SW480 (cell line): ENCODE results near the gene PTPRD.

Experiments
- DNase-seq: peaks from one replicate; pipeline ENCODE4 v3.0.0-alpha.2; 2016; ENCODE audit warnings: low spot score

PTPRD gene

DNA sequence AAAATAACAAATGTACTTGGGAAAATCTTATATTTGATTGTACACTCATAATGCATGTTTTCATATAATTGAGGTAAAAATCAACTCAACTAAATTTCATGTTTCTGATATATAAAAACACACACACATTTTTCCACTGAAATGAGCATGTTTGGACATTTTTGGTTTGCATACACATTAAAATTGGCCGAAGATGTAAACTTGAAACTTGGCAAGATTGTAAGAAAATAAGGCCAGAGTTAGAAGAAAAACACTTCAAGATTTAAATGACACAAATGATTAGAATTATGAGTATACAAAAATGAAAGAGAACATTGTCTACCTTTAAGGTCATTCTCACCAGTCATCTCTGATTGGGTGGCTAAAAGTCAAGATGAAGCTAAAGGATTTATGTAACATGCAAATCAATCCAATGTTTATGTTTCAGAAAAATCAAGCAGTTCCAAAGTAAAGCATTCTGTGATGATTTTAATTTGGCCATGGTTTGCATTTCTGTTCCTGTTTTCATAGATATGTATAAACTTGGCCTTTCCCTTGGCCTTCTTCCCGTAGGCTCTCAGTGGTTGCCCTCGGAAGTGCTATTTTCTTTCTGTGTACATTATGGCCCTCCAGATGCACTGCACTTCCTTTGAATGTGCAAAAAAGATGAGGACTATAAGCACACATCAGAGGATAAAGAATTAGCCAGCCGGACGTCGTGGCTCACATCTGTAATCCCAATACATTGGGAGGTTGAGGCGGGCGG is 1707.9 kb downstream of the PTPRD start:
- no peak for DNase-seq

DNA sequence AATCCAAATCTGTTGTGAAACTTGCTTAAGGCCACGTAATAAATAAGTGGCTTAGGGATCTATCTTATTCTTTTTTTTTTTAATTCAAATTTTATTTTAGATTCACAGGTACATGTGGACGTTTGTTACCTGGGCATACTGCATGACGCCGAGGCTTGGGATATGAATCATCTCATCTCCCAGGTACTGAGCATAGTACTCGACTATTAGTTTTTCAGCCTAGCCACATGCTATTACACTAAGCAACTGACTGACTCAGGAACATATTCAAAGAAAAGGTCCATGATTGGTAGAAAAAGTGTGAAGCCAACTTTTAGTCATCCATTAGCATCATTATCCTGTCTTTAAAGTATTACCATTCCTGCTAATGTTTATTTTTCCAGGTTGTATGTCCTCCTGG is 1709.7 kb downstream of the PTPRD start:
- DNase-seq: no peak

DNA sequence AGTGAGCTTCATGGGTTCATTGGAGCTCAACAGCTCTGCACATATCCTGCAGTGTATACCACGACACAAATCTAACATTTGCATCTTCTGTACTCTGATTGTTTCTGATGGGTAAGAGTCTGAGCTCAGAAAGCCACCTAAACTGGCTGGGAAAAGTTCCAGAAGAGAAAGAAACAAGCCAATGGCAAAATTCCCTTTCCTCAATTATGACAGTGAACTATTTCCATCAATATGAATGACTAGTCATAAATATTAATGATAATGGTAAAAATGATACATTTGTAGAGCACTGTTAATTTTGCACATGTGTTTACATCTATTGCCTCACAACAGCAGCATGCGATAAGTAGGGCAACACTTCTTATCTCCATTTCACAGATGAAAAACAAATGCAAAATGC is 1711.7 kb downstream of the PTPRD start:
- no peak for DNase-seq

DNA sequence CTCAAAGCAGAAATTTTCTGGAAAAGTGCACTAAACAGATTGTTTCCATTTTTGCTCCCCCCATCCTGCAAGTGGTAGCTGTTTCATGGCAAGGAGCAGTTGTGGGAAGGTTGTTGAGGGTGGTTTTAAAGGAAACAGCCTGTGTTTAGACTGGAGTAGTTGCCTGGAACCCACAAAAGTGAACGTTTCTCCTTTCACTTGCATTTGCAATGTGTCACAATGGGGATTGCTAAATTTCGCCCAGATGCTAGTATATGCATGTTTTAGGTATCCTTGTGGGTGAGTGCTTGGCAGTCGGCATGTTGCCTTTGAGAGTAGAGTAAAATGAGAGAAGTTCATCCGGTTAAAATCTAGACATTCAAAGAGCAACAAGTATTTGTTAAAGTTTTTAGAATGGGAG is 1713.3 kb downstream of the PTPRD start:
- no peak for DNase-seq

DNA sequence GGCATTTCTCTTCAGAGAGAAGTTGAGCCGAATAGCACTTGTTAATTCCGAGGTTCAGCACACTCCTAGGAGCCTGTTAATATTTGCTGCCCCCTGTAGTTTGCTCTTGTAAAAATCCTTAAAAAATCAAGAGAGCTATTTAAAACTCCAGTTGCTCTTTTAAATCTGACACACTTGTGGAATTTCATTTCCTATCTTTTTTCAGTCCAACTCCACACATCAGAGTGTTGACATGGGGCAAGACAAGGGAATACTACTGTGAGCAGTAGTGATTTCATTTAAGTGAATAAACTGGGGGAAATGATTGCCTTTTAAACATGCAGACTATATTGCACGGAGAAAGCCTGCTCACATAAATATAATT is 1717.0 kb downstream of the PTPRD start:
- peak; percentile 2 for DNase-seq

DNA sequence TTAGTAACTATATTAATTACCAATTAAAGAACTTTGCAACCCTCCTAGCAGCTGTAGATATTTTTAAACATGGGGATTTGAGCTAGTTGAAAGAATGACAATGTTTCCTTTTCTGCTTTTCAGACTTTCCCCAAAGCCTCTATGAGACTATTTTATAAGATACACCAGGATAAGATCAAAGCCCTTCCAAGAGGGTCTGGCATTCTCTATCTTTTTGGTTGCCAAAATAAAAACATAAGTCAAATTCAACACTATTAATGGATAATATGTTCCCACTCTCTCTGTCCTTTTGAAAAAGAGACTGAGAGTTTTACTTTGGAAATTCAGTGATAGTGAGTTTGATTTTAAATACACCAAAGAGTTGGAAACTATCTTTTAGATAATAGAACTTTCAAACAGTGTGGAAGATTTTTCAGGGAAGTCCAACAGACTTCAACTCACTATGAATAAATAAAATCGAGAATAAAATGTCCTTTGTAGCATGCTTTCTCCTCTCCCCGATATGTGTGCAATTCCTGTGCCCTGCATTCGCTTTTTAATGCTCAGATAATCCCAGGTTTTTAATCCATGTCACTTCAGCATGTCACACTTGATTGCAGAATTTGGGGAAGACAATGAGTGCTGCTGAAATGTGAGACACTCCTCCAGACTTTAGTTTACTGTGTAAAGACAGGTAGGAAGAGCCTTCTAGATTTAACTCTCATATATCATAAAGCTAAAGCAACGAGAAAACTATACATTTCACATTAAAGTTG is 1717.5 kb downstream of the PTPRD start:
- DNase-seq: no peak

DNA sequence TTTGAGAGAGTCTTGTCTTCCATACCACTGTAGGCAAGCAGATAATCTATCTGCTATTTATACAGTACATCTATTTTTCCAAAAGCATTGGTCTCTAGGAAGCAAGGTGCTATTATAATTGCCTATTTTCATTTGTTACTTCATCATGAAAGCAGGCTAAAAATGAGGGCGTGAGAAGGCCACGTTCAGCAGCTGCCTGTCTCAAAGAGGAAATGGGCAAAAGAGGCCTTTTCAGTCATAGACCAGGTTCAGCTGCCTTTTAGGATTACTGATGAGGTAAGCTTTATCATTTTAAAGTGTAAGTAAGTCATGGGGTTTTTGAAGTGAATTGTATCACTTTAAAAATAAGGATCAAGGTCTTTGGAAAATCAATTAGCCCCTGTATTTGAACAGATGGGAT is 1722.1 kb downstream of the PTPRD start:
- DNase-seq: no peak

DNA sequence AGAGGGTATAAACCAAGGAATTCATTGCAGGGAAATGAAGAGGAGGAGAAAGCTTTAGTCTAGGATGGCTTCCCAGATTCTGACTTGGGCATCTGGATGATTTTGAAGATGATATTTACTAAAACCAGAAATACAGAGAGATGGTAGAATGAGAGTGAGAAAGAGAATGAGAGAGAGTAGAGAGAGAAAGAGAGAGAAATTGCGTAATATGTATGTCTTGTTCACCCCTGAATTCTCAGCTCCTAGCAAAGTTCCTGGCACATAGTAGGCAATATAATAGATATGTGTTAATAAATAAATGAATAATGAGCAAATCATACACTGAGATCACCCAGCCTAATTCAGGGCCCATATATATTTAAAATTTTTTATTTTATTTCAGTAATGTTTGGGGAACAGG is 1723.7 kb downstream of the PTPRD start:
- DNase-seq: no peak

DNA sequence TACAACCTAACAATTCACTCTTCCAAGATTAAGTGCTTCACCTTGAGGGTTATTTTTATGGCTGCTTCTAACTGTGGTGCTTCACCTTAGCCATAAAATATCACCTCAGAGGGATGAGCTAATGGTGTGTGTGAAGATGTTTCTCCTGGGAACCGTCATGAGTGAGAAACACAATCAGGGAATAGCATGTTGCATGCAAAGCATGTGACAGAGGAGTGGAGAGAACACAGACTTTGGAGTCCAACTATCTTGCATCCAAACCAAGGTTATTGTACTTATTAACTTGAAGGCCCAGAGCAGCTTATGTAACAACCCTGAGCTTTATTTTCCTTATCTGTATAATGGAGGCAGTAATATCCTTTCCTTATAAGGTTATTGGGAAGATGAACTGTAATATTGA is 1724.2 kb downstream of the PTPRD start:
- DNase-seq: no peak

DNA sequence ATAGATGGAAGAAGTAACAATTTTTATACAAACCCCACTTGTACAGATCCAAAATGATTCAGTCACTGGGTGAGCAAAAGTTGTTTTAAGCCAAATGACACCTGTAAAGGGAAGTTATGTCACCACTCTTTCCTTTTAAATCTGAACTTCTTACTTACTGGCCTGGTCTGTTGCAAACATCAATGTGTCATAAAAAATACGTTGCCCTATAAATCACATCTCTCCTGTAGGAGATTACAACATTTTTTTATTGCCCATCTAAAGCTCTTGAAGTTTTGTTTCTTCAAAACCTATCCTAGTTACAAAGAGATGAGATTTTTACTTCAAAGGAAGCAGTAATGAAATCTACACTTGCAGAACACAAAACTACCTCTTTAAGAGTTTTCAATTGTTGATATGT is 1725.4 kb downstream of the PTPRD start:
- DNase-seq: no peak

DNA sequence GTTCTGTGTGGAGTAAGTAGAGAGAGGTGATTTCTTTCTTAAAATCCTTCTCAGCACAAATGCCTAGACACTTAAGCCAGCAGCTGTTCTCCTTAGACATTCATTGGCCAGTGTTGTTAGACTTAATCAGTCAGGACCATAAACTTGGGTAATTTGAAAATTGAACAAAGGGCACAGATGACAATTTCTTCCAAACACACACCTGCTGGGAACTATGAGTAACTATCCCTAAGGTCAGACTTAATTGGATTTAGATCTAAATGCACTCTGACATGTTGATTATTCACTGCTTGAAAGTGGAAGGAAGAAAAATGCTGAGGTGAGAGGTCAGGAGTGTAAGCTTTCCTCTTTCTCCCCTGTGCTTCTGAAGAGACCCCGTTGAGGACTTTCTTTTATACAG is 1729.5 kb downstream of the PTPRD start:
- no peak for DNase-seq

DNA sequence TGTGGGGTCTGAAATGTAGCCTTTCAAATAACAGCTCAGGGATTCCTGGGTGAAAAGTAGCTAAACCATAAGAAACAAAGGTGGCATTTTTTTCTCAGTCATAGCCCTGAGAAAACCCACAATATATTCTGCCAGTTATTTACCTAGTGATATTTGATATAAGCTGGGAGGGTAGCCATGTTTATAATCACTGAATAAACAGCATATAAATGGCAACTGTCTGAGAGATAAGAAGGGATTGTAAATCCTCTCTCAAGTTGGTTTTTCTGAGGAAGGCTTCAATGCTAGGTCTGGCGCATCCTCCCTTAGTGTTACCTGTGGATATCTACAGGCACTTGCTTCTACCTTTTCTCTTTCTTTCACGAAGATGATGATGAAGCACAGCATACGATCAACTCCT is 1732.7 kb downstream of the PTPRD start:
- DNase-seq: no peak

DNA sequence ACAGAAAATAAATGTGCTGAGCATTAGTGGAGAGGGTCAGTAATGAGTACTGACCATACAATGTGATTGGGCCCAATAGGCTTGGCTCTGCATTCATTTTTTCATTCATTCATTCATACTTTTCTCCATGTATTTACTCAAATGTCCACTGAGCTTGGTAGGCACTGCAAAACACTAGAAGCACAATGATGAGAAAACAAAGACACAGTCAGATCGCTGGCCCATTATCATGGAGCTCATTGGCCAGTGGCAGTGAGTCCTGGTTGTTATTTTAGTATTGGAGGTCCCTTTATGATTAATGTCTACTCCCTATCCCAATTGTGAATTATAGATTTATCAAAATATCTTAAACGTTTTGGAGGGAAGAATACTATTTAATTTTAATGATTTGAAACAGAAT is 1733.5 kb downstream of the PTPRD start:
- no peak for DNase-seq

DNA sequence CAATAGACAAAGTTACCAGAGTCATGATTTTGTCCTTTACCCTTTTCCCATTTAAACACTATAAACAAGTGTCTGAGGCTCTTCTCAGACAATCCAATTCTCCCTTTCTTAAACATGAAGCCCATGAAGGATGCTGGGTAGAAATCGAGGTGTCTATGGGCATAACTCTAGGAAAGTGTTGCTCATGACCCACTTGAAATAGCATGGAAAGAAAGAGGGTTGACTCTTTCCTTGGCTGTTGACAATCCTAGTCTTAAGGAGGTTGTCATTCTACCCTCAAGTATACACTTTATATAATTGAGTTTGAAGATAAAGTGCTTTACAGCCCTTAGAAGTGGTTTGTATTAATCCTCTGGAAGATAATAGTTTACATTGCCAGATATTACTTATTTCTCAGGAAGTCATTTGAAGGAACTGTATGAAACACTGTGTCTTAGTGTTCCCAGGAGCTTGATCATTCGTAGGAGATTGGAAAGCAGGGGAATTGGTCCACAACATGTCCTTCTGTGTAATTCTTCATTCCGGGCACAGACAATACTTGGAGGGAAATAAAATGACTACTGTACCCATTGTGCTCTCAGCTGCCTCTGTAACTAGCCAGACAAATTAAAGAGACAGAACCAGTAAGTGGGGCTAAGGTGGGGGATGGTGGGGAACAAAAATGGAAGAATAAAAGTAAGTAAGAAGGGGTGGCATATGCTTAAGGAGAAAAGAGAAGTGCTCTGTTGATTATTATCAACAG is 1734.9 kb downstream of the PTPRD start:
- no peak for DNase-seq

DNA sequence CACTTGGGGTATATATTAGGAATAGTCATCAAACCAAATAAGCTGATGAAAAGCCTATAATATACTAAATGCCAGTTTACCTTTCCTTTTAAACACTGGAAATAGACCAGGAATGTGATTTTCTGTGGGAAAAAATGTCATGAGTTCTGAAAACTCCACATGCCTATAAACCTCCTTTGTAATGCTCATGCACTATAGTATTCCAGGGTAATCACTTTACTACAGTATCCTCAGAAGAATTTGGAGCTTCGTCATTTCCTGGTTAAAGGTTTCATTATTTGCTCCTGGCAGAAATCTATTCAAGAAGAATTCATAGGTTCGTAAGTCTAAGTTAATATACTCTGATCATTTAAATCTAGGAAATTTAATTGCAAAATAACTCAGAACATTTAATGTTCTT is 1736.5 kb downstream of the PTPRD start:
- no peak for DNase-seq

DNA sequence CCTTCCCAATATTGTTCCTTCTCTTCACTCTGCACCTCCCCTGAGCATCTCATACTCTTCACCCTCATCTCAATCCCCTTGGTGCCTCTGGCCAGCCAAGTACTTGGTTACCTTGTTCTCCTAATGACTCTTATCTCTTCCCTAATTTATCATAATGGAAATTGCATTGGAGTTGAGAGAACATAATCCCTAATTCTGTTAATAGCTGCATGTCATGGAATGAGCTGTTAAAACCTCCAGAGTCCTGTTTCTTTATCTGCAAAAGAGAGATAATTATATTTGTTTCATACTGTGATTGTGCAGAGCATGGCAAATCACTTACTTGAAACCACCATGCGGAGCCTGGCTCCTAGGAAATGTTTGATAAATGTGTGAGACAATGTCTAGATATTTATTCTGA is 1738.3 kb downstream of the PTPRD start:
- DNase-seq: no peak

DNA sequence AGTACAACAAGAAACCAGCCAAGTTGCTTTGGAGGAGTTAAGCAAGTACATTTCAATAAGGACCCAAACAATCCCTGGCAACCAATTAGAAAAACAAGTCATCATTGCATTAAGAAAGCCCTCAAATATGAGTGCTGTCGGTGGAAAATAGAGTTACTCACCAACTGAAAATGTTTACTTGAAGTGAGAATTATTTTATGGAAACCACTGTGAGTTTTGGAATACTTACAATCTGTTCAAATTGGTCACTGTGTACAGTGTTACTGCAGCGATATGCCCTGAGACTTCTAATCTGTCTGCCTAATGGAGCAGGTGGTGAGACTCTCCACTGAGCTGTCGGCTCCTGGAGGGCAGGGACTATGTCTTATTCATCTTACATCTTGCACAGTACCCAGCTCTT is 1740.0 kb downstream of the PTPRD start:
- DNase-seq: no peak

DNA sequence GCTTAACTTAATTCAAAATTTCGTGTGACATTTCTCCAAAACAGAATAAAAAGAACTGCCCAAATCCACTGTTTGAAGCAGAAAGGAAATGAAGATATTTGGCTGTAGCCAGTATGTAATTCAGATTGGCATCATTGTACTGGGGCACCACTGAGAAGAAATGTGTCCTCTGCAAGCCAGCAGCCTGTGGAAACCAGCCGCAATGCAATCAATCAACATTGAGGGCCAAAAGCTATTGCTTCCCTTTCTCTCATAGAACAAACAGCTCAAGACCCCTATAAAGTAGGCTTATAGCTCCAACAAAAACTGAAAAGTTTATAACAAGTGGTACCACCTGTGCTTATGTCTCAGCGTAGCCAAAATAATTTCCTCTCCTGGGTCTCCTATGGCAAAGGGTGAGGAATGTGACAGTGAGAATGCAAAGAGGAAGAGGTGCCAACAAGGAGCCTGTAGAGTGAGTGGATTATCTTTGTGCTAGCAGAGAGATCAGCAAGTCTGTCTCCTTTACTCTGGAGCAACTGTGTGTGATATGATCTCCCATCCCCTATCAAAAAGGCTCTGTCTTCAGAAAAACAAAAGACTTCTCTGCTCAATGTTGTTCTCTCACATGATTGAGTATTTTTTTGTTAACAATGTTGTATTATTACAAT is 1740.9 kb downstream of the PTPRD start:
- DNase-seq: no peak

DNA sequence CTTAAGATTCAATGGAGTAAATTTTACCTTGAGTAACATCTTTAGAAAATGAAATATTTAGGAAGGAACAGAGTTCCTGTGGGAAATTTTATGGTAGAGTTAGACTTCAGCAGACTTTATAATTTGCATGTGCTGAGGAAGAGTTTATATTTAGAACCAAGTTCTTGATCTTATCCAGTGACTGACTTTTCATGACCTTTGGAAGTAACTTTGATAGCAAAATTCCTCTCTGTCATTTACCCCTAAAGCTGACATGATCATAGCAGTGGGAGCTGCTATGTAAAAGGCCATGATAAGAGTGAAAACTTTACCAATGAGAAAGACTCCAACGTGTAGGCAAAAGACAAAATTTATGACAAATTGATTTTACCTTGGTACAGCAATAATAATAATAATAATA is 1741.4 kb downstream of the PTPRD start:
- no peak for DNase-seq

DNA sequence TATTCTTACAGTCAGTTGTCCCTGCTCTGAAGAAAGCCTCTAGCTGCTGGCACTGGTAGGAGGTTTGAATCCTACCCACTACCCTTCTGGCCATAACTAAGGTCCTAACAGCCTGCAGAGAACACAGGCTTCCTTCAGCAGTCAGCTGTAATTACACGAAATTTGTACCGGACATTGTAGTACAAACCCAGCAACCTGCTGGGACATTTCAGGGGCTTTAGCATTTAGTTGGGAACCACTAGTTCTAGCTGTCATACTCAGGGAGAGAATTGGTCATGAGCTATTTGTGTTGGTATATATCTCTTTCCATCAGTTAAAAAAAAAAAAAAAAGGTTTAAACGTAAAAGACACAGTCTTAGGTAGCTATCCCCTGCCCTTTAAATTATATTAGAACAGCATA is 1743.0 kb downstream of the PTPRD start:
- no peak for DNase-seq

DNA sequence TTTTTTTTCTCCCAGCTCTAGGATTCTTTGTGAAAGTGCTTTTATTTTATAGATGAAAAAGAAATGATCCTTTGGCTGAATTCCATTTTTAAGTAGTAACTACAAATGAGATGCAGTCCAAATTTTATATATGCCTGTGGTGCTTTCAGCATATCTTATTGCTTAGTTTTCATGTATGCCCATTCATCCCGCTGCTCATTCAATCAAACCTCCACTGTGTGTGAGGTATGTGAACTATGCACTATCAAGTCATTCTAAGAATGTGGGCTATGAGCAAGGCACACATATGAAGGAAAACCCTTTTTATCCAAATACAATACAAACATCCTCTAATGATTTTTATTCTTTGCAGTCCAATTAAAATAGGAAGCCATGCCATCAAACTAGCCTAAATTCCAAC is 1744.2 kb downstream of the PTPRD start:
- no peak for DNase-seq

DNA sequence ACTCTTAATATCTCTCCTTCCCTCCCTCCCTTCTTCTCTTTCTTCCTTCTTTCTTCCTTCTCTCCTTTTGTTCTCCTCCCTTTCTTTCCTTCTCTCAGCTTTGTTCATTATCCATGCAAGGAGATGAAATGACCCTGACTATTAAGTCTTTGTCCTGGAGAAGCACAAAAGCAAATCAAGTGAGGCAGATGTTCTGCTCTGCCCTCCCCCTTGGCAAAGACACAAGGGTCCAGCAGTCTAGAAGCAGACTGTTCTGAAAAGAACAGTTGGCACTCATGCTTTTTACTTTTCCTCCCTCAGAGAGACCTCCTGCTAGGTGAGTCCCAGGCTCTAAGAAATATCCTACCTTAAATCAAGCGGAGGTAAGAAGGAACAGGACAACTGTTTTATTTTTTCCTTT is 1745.7 kb downstream of the PTPRD start:
- no peak for DNase-seq

DNA sequence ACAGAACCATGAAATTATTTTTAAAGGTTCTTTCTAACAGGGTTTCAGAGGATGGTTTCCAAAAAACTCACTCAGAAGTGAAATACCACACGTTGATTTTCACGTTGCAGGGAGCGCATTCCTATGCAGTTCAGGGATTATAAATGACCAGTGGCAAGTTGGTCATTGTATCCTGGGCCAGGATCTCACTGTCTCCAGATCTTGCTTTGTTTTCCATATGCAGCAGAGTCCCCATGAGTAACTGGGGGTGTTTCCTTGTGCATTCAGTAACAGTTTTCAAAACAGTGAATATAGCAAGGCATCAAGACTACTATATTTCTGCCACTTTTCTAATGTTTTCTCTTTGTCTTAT is 1748.3 kb downstream of the PTPRD start:
- DNase-seq: no peak
